WTC11 (cell line): ENCODE data around the gene USH1C. TPM values are rescaled to one million over a fixed set of nuclear protein-coding genes. Genes with fewer than 3 reads are reported as not detected.
A peak's percentile ranks its signal among the peaks of the same experiment; 100 is the strongest.

ENCODE experiments used
- ATAC-seq: fragments of 200-7000 bp; cut with Tn5 transposase; 2 replicates; pipeline ENCODE4 v1.10.0; 2021; ENCODE audit warnings: mild to moderate bottlenecking, moderate library complexity
- CTCF ChIA-PET: fragments of 300-600 bp; sonication (Branson Sonifier 250); formaldehyde crosslinking; loops from one replicate; lab custom pipeline; 2021; ENCODE audit warnings: antibody characterized with exemption; lab: Charles Lee
- POLR2A ChIA-PET: fragments of 350-600 bp; sonication (Branson Sonifier 250); formaldehyde crosslinking; loops from one replicate; lab custom pipeline; 2021; ENCODE audit warnings: antibody characterized with exemption; lab: Charles Lee
- DNase-seq: peaks from one replicate; pipeline ENCODE4 v3.0.0; 2021; ENCODE audit warnings: low spot score
- H3K27ac Mint-ChIP-seq: 2 replicates; pipeline ENCODE4 v1.8.0; 2021; ENCODE audit warnings: mixed read lengths
- H3K27me3 Mint-ChIP-seq: 2 replicates; pipeline ENCODE4 v1.8.0; 2021; ENCODE audit warnings: low read depth, mild to moderate bottlenecking, moderate library complexity, mixed read lengths
- H3K36me3 Mint-ChIP-seq: 2 replicates; pipeline ENCODE4 v1.8.0; 2021; ENCODE audit warnings: mixed read lengths
- H3K4me1 Mint-ChIP-seq: 2 replicates; pipeline ENCODE4 v1.8.0; 2022; ENCODE audit warnings: mixed read lengths
- H3K4me3 Mint-ChIP-seq: 2 replicates; pipeline ENCODE4 v1.8.0; 2021; ENCODE audit warnings: mild to moderate bottlenecking, moderate library complexity, mixed read lengths
- H3K9me3 Mint-ChIP-seq: 2 replicates; pipeline ENCODE4 v1.8.0; 2021; ENCODE audit warnings: mixed read lengths
- CREM ChIP-seq: sonication (generic); formaldehyde crosslinking; IDR thresholded peaks from 2 replicates; pipeline ENCODE4 v1.8.1; 2022; ENCODE audit warnings: mild to moderate bottlenecking, missing genetic modification reagents, moderate library complexity
- ELF4 ChIP-seq: sonication (generic); formaldehyde crosslinking; IDR thresholded peaks from 2 replicates; pipeline ENCODE4 v1.8.1; 2022; ENCODE audit warnings: low read depth, mild to moderate bottlenecking, moderate library complexity, missing genetic modification reagents
- ERG ChIP-seq: fragments of 250-450 bp; sonication (Bioruptor Pico); IDR thresholded peaks from 2 replicates; pipeline ENCODE4 v1.8.0; 2021; ENCODE audit warnings: mild to moderate bottlenecking
- GRHL2 ChIP-seq: fragments of 250-450 bp; sonication (Bioruptor Pico); IDR thresholded peaks from 2 replicates; pipeline ENCODE4 v1.8.0; 2022; ENCODE audit warnings: mild to moderate bottlenecking, moderate library complexity; ENCODE audit not compliant: insufficient replicate concordance, severe bottlenecking
- GTF2I ChIP-seq: fragments of 250-450 bp; sonication (Bioruptor Pico); conservative IDR thresholded peaks from 2 replicates; pipeline ENCODE4 v1.4.0; 2021; ENCODE audit warnings: mild to moderate bottlenecking
- PRRX2 ChIP-seq: fragments of 250-450 bp; sonication (Bioruptor Pico); IDR thresholded peaks from 2 replicates; pipeline ENCODE4 v1.8.0; 2021; ENCODE audit warnings: mild to moderate bottlenecking
- SMAD3 ChIP-seq: sonication (generic); formaldehyde crosslinking; IDR thresholded peaks from 2 replicates; pipeline ENCODE4 v1.8.0; 2022; ENCODE audit warnings: missing genetic modification reagents, mild to moderate bottlenecking, borderline replicate concordance
- SMAD4 ChIP-seq: sonication (generic); formaldehyde crosslinking; IDR thresholded peaks from 2 replicates; pipeline ENCODE4 v1.8.0; 2022; ENCODE audit warnings: mild to moderate bottlenecking, missing genetic modification reagents
- TP53 ChIP-seq: sonication (generic); formaldehyde crosslinking; IDR thresholded peaks from 2 replicates; pipeline ENCODE4 v1.8.1; 2023; ENCODE audit warnings: mild to moderate bottlenecking, missing genetic modification reagents
- ZSCAN18 ChIP-seq: fragments of 250-450 bp; sonication (Bioruptor Pico); IDR thresholded peaks from 2 replicates; pipeline ENCODE4 v2.1.2; 2022; ENCODE audit warnings: mild to moderate bottlenecking, moderate library complexity
- total RNA-seq: library from RNA; stranded (reverse); gene quantifications from 3 replicates; pipeline ENCODE4 v1.2.3, GENCODE V29; 2021
- TF ChIP-seq, protein P1 (sequence below): sonication (generic); formaldehyde crosslinking; IDR thresholded peaks from 2 replicates; pipeline ENCODE4 v1.8.1; 2022; ENCODE audit warnings: missing genetic modification reagents, borderline replicate concordance
- TF ChIP-seq, protein P2 (sequence below): sonication (generic); formaldehyde crosslinking; IDR thresholded peaks from 2 replicates; pipeline ENCODE4 v1.8.1; 2023; ENCODE audit warnings: mild to moderate bottlenecking, missing genetic modification reagents, moderate library complexity
- TF ChIP-seq, protein P3 (sequence below): sonication (generic); formaldehyde crosslinking; IDR thresholded peaks from 2 replicates; pipeline ENCODE4 v1.8.1; 2023; ENCODE audit warnings: mild to moderate bottlenecking, missing genetic modification reagents
- TF ChIP-seq, protein P4 (sequence below): fragments of 250-450 bp; sonication (Bioruptor Pico); IDR thresholded peaks from 2 replicates; pipeline ENCODE4 v1.9.0; 2021; ENCODE audit warnings: mild to moderate bottlenecking

The USH1C gene
- total RNA-seq, 1 experiment from 2014 or later = 3.9 TPM

DNA sequence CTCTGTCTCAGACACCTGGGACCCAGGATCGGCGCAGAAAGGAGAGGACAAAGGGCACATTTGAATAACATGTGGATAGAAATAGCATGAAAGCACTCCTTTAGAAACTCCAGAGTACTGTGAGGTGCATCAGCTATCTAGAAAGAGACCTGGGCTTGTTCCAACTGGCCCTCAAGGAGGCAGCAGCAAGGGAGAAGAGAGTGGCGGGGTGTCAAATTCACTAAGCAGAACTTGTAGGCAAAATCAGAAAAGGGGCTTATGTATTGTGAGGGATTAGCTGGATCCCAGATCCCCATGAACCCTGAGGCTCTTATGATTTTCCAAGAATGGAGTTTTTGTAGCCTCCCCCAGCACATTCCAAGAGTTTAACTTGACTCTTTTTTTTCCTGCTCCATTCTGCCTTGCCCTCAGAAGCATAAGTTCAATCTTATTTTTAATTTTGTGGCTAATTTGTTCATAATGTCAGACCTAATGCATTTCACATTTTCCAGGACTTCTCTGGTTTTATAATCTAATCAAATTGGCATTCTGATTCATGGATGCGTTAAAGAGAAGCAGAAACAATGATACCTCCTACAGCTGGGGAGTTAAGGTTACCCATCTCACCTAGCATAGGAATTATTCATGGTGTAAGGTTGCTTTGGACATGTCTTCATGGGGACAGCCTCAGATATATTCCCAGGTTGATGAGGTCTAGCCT lies 33.6 kb downstream of the USH1C start:
- ATAC-seq (peak; percentile 47; the same call in 1 of the 2 replicates), DNase-seq (no peak)
- Mint-ChIP-seq H3K27ac (no peak overlapping the region), H3K27me3 (no peaks in the 10 kb centered on the region), H3K4me3 (no peak overlapping the region), H3K36me3 (no peaks in the 10 kb centered on the region), H3K4me1 (peaks cover 7% of the 10 kb centered on the region)
- POLR2A ChIA-PET = no interaction called here
- TF ChIP-seq SMAD4 (no peak), GRHL2 (CRISPR knock-in tag) (no peak), ZSCAN18 (CRISPR knock-in tag) (no peak), GTF2I (CRISPR knock-in tag) (no peak)
- TF ChIP-seq, protein P1, sequence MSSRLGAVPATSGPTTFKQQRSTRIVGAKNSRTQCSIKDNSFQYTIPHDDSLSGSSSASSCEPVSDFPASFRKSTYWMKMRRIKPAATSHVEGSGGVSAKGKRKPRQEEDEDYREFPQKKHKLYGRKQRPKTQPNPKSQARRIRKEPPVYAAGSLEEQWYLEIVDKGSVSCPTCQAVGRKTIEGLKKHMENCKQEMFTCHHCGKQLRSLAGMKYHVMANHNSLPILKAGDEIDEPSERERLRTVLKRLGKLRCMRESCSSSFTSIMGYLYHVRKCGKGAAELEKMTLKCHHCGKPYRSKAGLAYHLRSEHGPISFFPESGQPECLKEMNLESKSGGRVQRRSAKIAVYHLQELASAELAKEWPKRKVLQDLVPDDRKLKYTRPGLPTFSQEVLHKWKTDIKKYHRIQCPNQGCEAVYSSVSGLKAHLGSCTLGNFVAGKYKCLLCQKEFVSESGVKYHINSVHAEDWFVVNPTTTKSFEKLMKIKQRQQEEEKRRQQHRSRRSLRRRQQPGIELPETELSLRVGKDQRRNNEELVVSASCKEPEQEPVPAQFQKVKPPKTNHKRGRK (CRISPR knock-in tag) = no peak
- TF ChIP-seq, all 79 proteins: peak for 0
- CTCF ChIA-PET = interaction anchor here (0.6 to 13.3 kb wide), 3 partner anchors 10 to 51 kb away, joined by 4 to 120 read pairs (median 4); no protein-coding TSS in a partner anchor
- H3K9me3 Mint-ChIP-seq = no peaks in the 10 kb centered on the region

DNA sequence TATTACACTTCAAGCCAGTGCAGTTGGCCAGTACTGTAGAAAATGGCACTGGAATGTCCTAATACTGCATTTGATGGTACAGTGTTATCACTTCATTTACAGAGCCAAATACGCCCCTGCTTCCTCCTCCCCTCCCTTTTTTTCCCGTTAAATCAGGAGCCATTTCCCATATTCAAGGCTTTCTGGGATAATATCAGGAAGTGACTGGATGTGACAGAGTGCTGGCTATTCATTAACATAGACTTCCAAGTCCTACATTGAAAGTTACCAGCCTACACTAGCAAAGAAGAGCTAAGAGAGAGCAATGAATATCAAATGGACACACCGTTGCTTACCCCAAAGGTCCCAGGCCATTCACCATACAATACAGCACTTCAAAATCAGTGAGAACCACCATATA lies 35.4 kb downstream of the USH1C start:
- CTCF ChIA-PET = interaction anchor here (0.7 to 13.3 kb wide), 5 partner anchors 10 to 154 kb away, joined by 4 to 120 read pairs (median 9); no protein-coding TSS in a partner anchor
- POLR2A ChIA-PET = no interaction called here
- Mint-ChIP-seq H3K36me3 (no peaks in the 10 kb centered on the region), H3K4me3 (no peak overlapping the region), H3K9me3 (no peaks in the 10 kb centered on the region), H3K27ac (no peak overlapping the region), H3K4me1 (peaks cover 7% of the 10 kb centered on the region), H3K27me3 (no peaks in the 10 kb centered on the region)
- ATAC-seq (no peak), DNase-seq (no peak)
- TF ChIP-seq TP53 (CRISPR knock-in tag) (no peak), ELF4 (no peak), CREM (no peak), ZSCAN18 (CRISPR knock-in tag) (no peak), SMAD3 (CRISPR knock-in tag) (no peak), GRHL2 (CRISPR knock-in tag) (no peak), PRRX2 (CRISPR knock-in tag) (no peak)
- TF ChIP-seq, protein P2, sequence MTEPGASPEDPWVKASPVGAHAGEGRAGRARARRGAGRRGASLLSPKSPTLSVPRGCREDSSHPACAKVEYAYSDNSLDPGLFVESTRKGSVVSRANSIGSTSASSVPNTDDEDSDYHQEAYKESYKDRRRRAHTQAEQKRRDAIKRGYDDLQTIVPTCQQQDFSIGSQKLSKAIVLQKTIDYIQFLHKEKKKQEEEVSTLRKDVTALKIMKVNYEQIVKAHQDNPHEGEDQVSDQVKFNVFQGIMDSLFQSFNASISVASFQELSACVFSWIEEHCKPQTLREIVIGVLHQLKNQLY (CRISPR knock-in tag) = no peak

- no peak overlapping the region for H3K27ac Mint-ChIP-seq
- H3K4me3 Mint-ChIP-seq = no peak overlapping the region
- peaks cover 7% of the 10 kb centered on the region for H3K4me1 Mint-ChIP-seq
- H3K27me3 Mint-ChIP-seq = no peaks in the 10 kb centered on the region
- no peak for ATAC-seq
- DNase-seq = no peak
- H3K36me3 Mint-ChIP-seq = no peaks in the 10 kb centered on the region
- ChIA-PET POLR2A (interaction anchor here (0.7 kb wide), 1 partner anchor 121 kb away, joined by 3 read pairs; no protein-coding TSS in a partner anchor), CTCF (interaction anchor here (0.7 to 13.3 kb wide), 8 partner anchors 10 to 154 kb away, joined by 3 to 120 read pairs (median 6); no protein-coding TSS in a partner anchor)
- H3K9me3 Mint-ChIP-seq = no peaks in the 10 kb centered on the region
- TF ChIP-seq, protein P3, sequence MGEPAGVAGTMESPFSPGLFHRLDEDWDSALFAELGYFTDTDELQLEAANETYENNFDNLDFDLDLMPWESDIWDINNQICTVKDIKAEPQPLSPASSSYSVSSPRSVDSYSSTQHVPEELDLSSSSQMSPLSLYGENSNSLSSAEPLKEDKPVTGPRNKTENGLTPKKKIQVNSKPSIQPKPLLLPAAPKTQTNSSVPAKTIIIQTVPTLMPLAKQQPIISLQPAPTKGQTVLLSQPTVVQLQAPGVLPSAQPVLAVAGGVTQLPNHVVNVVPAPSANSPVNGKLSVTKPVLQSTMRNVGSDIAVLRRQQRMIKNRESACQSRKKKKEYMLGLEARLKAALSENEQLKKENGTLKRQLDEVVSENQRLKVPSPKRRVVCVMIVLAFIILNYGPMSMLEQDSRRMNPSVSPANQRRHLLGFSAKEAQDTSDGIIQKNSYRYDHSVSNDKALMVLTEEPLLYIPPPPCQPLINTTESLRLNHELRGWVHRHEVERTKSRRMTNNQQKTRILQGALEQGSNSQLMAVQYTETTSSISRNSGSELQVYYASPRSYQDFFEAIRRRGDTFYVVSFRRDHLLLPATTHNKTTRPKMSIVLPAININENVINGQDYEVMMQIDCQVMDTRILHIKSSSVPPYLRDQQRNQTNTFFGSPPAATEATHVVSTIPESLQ (CRISPR knock-in tag) = no peak
- TF ChIP-seq, protein P4, sequence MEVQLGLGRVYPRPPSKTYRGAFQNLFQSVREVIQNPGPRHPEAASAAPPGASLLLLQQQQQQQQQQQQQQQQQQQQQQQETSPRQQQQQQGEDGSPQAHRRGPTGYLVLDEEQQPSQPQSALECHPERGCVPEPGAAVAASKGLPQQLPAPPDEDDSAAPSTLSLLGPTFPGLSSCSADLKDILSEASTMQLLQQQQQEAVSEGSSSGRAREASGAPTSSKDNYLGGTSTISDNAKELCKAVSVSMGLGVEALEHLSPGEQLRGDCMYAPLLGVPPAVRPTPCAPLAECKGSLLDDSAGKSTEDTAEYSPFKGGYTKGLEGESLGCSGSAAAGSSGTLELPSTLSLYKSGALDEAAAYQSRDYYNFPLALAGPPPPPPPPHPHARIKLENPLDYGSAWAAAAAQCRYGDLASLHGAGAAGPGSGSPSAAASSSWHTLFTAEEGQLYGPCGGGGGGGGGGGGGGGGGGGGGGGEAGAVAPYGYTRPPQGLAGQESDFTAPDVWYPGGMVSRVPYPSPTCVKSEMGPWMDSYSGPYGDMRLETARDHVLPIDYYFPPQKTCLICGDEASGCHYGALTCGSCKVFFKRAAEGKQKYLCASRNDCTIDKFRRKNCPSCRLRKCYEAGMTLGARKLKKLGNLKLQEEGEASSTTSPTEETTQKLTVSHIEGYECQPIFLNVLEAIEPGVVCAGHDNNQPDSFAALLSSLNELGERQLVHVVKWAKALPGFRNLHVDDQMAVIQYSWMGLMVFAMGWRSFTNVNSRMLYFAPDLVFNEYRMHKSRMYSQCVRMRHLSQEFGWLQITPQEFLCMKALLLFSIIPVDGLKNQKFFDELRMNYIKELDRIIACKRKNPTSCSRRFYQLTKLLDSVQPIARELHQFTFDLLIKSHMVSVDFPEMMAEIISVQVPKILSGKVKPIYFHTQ = no peak
- no peak for TF ChIP-seq ERG
Measured at GRCh38 chr11:17508306-17508705, 35.9 kb downstream of the USH1C start.
